ENCODE data around the gene WDR3.

The WDR3 gene

GRCh38 chr1:117930484-117930883, 945 bp downstream of the WDR3 start:
- no peak for DNase-seq (ENCODE audit: low spot score)
- in situ Hi-C loops (cut with MboI; ENCODE audit: low pct_unique_long_range_greater_than_20kb, low sequenced_read_pairs, unreplicated experiment), result no loop called here
- TF ChIP-seq CTCF (IDR thresholded peaks at IDR 0.05; ENCODE audit: extremely low read depth, insufficient read depth, missing control alignments), result no peak

DNA sequence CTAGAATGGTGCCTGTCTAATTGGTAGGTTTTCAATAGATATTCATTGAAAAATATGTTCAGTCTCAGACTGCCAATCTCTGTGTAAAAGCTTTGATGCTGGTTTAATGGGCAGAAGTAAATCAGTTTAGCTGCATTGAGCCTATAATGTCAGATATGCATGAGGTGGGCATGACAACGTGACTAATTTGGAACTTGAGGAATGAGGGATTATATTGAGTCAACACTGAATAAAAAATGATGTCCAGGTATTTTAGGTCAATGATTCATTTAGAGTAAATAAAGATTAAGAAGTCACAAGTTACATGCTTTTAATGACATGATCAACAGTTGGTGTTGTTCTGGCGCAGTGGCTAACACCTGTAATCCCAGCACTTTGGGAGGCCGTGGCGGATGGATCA, 3.0 kb downstream of the WDR3 start:
- no peak for DNase-seq (ENCODE audit: low spot score)
- in situ Hi-C loops (cut with MboI; ENCODE audit: low pct_unique_long_range_greater_than_20kb, low sequenced_read_pairs, unreplicated experiment), result no loop called here

GRCh38 chr1:117933769-117934168, 4.2 kb downstream of the WDR3 start:
- no peak for DNase-seq (ENCODE audit: low spot score)
- in situ Hi-C loops (cut with MboI; ENCODE audit: low pct_unique_long_range_greater_than_20kb, low sequenced_read_pairs, unreplicated experiment), result no loop called here

More for the DNA sequence above, 3.0 kb downstream of the WDR3 start:
- no peak for TF ChIP-seq CTCF (IDR thresholded peaks at IDR 0.05; ENCODE audit: extremely low read depth, insufficient read depth, missing control alignments)

GRCh38 chr1:117942293-117942692, 12.8 kb downstream of the WDR3 start:
- DNase-seq (ENCODE audit: low spot score), result no peak
- in situ Hi-C loops (cut with MboI; ENCODE audit: low pct_unique_long_range_greater_than_20kb, low sequenced_read_pairs, unreplicated experiment), result no loop called here
- TF ChIP-seq CTCF (IDR thresholded peaks at IDR 0.05; ENCODE audit: extremely low read depth, insufficient read depth, missing control alignments), result no peak

More at GRCh38 chr1:117933769-117934168, 4.2 kb downstream of the WDR3 start:
- TF ChIP-seq CTCF (IDR thresholded peaks at IDR 0.05; ENCODE audit: extremely low read depth, insufficient read depth, missing control alignments), result no peak

- in situ Hi-C loops (cut with MboI; ENCODE audit: low pct_unique_long_range_greater_than_20kb, low sequenced_read_pairs, unreplicated experiment), result no loop called here
- TF ChIP-seq CTCF (IDR thresholded peaks at IDR 0.05; ENCODE audit: extremely low read depth, insufficient read depth, missing control alignments), result no peak
- DNase-seq (ENCODE audit: low spot score), result no peak
Observed at GRCh38 chr1:117952386-117952785, 22.8 kb downstream of the WDR3 start.

GRCh38 chr1:117959364-117959763, 29.8 kb downstream of the WDR3 start:
- in situ Hi-C loops (cut with MboI; ENCODE audit: low pct_unique_long_range_greater_than_20kb, low sequenced_read_pairs, unreplicated experiment), result no loop called here
- no peak for DNase-seq (ENCODE audit: low spot score)
- no peak for TF ChIP-seq CTCF (IDR thresholded peaks at IDR 0.05; ENCODE audit: extremely low read depth, insufficient read depth, missing control alignments)

Measured in GM13977 (cell line).